ENCODE results near the gene XRCC1. TPM values are rescaled to one million over a fixed set of nuclear protein-coding genes. Genes with fewer than 3 reads are reported as not detected.

The XRCC1 gene
- total and polyA plus RNA-seq, 2 of the 8 experiments (the other 6 are each of a cell fraction or from before 2014, with no cell fraction given) = 42.5 to 44.4 TPM

- TF ChIP-seq TAF7 (optimal IDR thresholded peaks at IDR 0.05; ENCODE audit: borderline replicate concordance, low read depth, low read length) = no peak
- TF ChIP-seq TCF12 (IDR thresholded peaks at IDR 0.05; ENCODE audit: low read depth, low read length) = no peak
- TF ChIP-seq JUND (IDR thresholded peaks at IDR 0.05; ENCODE audit: low read length) = no peak
- 0 out of 2 replicates have a peak, but pooled peaks have one; percentile 32 for TF ChIP-seq TBP (IDR thresholded peaks at IDR 0.05; ENCODE audit: low read depth, low read length)
- TF ChIP-seq JUN (IDR thresholded peaks at IDR 0.05; ENCODE audit: low read depth, low read length) = no peak
- no peak for TF ChIP-seq KDM5A (IDR thresholded peaks at IDR 0.05; ENCODE audit: low read length)
- peak; percentile 17 for TF ChIP-seq KDM4A (IDR thresholded peaks at IDR 0.05; ENCODE audit: low read depth, low read length, severe bottlenecking)
- no peak for TF ChIP-seq CBX8 (IDR thresholded peaks at IDR 0.05; ENCODE audit: borderline replicate concordance, low read depth, low read length)
- TF ChIP-seq E2F6 (IDR thresholded peaks at IDR 0.05) = peak; percentile 40; the same call in 1 of the 2 replicates
- TF ChIP-seq EGR1 (IDR thresholded peaks at IDR 0.05; ENCODE audit: borderline replicate concordance, low read depth, low read length) = peak; percentile 68; the same call in 1 of the 2 replicates
- no peak for TF ChIP-seq HDAC2 (IDR thresholded peaks at IDR 0.05; ENCODE audit: borderline replicate concordance in 1 of 2, low read depth in 2 of 2, low read length in 2 of 2)
- TF ChIP-seq SUZ12 (IDR thresholded peaks at IDR 0.05; ENCODE audit: low read length) = peak; percentile 29; the same call in 1 of the 2 replicates
- no peak for TF ChIP-seq CBX5 (IDR thresholded peaks at IDR 0.05; ENCODE audit: low read depth, low read length)
- no peak for TF ChIP-seq CHD2 (IDR thresholded peaks at IDR 0.05; ENCODE audit: low read length)
- no peak for TF ChIP-seq TEAD4 (IDR thresholded peaks at IDR 0.05; ENCODE audit: low read depth, low read length)
These were observed 42.3 kb downstream of the XRCC1 start, which contains the start of gene ZNF575 (continued) for GRCh38 chr19:43532962-43533545.
